CD1c-positive myeloid dendritic cell (primary cell): ENCODE measurements around the gene EFCAB9.

Source experiments
- DNase-seq: peaks from one replicate; pipeline ENCODE4 v3.0.0-alpha.2; 2016; ENCODE audit errors: extremely low spot score

EFCAB9 gene

GRCh38 chr5:172235827-172236736, 42.1 kb downstream of the EFCAB9 start:
- DNase-seq, result no peak

- DNase-seq, result no peak
These were observed 44.4 kb downstream of the EFCAB9 start for GRCh38 chr5:172238334-172238733.

- DNase-seq, result no peak
These were observed 49.3 kb downstream of the EFCAB9 start for GRCh38 chr5:172243302-172243701.

GRCh38 chr5:172245046-172245445, 51.1 kb downstream of the EFCAB9 start:
- DNase-seq, result no peak

GRCh38 chr5:172245703-172246125, 51.7 kb downstream of the EFCAB9 start:
- no peak for DNase-seq

- no peak for DNase-seq
These were observed 54.7 kb downstream of the EFCAB9 start for GRCh38 chr5:172248637-172249036.

- DNase-seq, result no peak
These were observed 57.4 kb downstream of the EFCAB9 start for GRCh38 chr5:172251419-172251818.

- no peak for DNase-seq
These were observed 58.5 kb downstream of the EFCAB9 start for GRCh38 chr5:172252501-172252900.
